Activated B cell treated with CpG ODN at 0.5 μM for 24 hours (primary cell): ENCODE results near the gene CDRT15. TPM values are rescaled to one million over a fixed set of nuclear protein-coding genes. Genes with fewer than 3 reads are reported as not detected.

Experiments used
- ATAC-seq: fragments of 200-7000 bp; cut with Tn5 transposase; one replicate; pipeline ENCODE4 v1.10.0; 2021; ENCODE audit warnings: low read depth, mild to moderate bottlenecking, moderate library complexity
- CTCF ChIA-PET: fragments of 350-600 bp; sonication (Branson Sonifier 250); formaldehyde crosslinking; loops from one replicate; lab custom pipeline; 2021; ENCODE audit warnings: antibody characterized with exemption; lab: Charles Lee
- POLR2A ChIA-PET: fragments of 350-600 bp; sonication (Branson Sonifier 250); formaldehyde crosslinking; loops from one replicate; lab custom pipeline; 2021; ENCODE audit warnings: antibody characterized with exemption; lab: Charles Lee
- DNase-seq: peaks from one replicate; pipeline ENCODE4 v3.0.0; 2022
- H3K27ac Mint-ChIP-seq: one replicate; pipeline ENCODE4 v1.8.0; 2020; ENCODE audit warnings: mixed read lengths
- H3K27me3 Mint-ChIP-seq: one replicate; pipeline ENCODE4 v1.8.0; 2021; ENCODE audit warnings: mixed read lengths
- H3K36me3 Mint-ChIP-seq: one replicate; pipeline ENCODE4 v1.8.0; 2021; ENCODE audit warnings: low read depth, mixed read lengths
- H3K4me1 Mint-ChIP-seq: one replicate; pipeline ENCODE4 v1.8.0; 2021; ENCODE audit warnings: mixed read lengths
- H3K4me3 Mint-ChIP-seq: one replicate; pipeline ENCODE4 v1.8.0; 2020; ENCODE audit warnings: mild to moderate bottlenecking, mixed read lengths
- H3K9me3 Mint-ChIP-seq: one replicate; pipeline ENCODE4 v1.8.0; 2020; ENCODE audit warnings: mixed read lengths
- CTCF ChIP-seq: fragments of 200-600 bp; IDR thresholded peaks from one replicate; pipeline ENCODE4 v1.8.0; 2022; ENCODE audit warnings: antibody characterized with exemption, mild to moderate bottlenecking
- intact Hi-C: fragments of 100-400 bp; cut with micrococcal nuclease; formaldehyde crosslinking; loops from one replicate; pipeline ENCODE4 v1.15.1; 2024
- total RNA-seq: library from RNA; stranded (reverse); gene quantifications from 2 replicates; pipeline ENCODE4 v1.2.3, GENCODE V29; 2022

The CDRT15 gene
- total RNA-seq, 1 donor from 2014 or later, result not detected

DNA sequence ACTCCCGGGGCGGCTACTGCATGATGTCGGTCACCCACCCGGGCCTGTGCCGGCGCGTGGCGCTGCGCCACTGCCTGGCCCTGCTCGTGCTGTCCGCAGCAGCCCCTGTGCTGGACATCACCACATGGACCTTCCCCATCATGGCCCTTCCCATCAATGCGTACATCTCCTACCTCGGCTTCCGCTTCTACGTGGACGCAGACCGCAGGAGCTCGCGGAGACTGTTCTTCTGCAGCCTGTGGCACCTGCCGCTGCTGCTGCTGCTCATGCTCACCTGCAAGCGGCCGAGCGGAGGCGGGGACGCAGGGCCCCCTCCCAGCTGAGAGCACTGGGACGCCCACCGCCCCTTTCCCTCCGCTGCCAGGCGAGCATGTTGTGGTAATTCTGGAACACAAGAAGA is 29.8 kb downstream of the CDRT15 start:
- CTCF ChIA-PET, result no interaction called here
- POLR2A ChIA-PET, result no interaction called here
- TF ChIP-seq CTCF, result no peak
- Mint-ChIP-seq H3K36me3 (peaks cover 87% of the 10 kb centered on the region), H3K27me3 (peaks cover 4% of the 10 kb centered on the region), H3K9me3 (peaks cover 9% of the 10 kb centered on the region), H3K4me1 (no peaks in the 10 kb centered on the region), H3K27ac (no peak overlapping the region), H3K4me3 (no peak overlapping the region)
- intact Hi-C loops, result no loop called here
- ATAC-seq (no peak), DNase-seq (no peak)

GRCh38 chr17:14205992-14206461 is 30.6 kb downstream of the CDRT15 start:
- no peak for ATAC-seq
- Mint-ChIP-seq H3K4me1 (no peaks in the 10 kb centered on the region), H3K27ac (no peak overlapping the region), H3K27me3 (peaks cover 4% of the 10 kb centered on the region), H3K36me3 (peaks cover 83% of the 10 kb centered on the region), H3K4me3 (no peak overlapping the region), H3K9me3 (peaks cover 3% of the 10 kb centered on the region)
- DNase-seq, result no peak
- no peak for TF ChIP-seq CTCF
- POLR2A ChIA-PET, result no interaction called here
- intact Hi-C loops, result no loop called here
- CTCF ChIA-PET, result no interaction called here

DNA sequence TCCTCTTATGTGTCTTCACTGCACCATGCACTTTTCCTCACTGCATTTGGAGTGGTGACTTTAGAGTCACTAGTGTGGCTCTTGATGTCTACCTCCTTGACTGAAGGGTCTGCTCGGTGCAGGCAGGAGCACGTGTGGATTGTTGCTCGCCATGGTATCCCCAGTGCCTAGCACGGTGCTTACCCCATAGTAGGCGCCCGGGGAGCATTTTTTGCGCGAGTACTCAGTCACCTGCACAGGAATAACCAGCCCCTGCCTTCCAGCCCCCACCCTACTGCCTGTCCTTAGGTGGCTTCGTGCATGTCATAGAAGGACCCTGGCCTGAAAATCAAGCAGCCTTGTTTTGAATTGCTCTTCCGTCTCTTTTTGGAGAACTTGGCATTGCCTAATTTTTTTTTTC is 31.3 kb downstream of the CDRT15 start:
- no peak overlapping the region for H3K27ac Mint-ChIP-seq

DNA sequence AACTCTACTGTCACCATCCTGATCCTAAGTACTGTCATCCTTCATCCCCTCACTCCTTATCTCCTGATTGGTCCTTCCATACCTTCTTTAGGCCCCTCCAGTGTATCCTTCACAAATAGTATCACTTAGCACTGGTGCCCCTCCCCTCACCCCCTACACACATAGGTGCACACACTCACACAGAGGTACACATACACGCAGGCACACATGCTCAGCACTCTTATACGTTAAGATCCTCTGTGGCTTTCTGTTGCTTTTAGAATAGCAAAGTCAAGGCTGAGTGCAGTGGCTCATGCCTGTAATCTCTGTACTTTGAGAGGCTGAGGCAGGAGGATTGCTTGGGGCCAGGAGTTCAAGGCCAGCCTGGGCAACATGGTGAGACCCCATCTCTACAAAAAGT is 32.1 kb downstream of the CDRT15 start:
- intact Hi-C loops, result no loop called here
- H3K4me3 Mint-ChIP-seq, result no peak overlapping the region
- DNase-seq (no peak), ATAC-seq (no peak)
- no peak overlapping the region for H3K27ac Mint-ChIP-seq
- H3K27me3 Mint-ChIP-seq, result peaks cover 4% of the 10 kb centered on the region
- H3K9me3 Mint-ChIP-seq, result no peaks in the 10 kb centered on the region
- no peaks in the 10 kb centered on the region for H3K4me1 Mint-ChIP-seq
- POLR2A ChIA-PET, result no interaction called here
- CTCF ChIA-PET, result no interaction called here
- no peak for TF ChIP-seq CTCF
- H3K36me3 Mint-ChIP-seq, result peaks cover 82% of the 10 kb centered on the region

More for the DNA sequence above, 31.3 kb downstream of the CDRT15 start:
- Mint-ChIP-seq H3K4me3 (no peak overlapping the region), H3K4me1 (no peaks in the 10 kb centered on the region), H3K36me3 (peaks cover 81% of the 10 kb centered on the region), H3K9me3 (no peaks in the 10 kb centered on the region), H3K27me3 (peaks cover 4% of the 10 kb centered on the region)
- intact Hi-C loops, result no loop called here
- CTCF ChIA-PET, result no interaction called here
- TF ChIP-seq CTCF, result no peak
- DNase-seq (no peak), ATAC-seq (no peak)
- POLR2A ChIA-PET, result no interaction called here

GRCh38 chr17:14204084-14204483 is 32.6 kb downstream of the CDRT15 start:
- Mint-ChIP-seq H3K27me3 (peaks cover 4% of the 10 kb centered on the region), H3K27ac (no peak overlapping the region), H3K9me3 (no peaks in the 10 kb centered on the region), H3K4me3 (no peak overlapping the region), H3K36me3 (peaks cover 81% of the 10 kb centered on the region), H3K4me1 (no peaks in the 10 kb centered on the region)
- CTCF ChIA-PET, result no interaction called here
- DNase-seq, result no peak
- TF ChIP-seq CTCF, result no peak
- POLR2A ChIA-PET, result no interaction called here
- no peak for ATAC-seq
- intact Hi-C loops, result no loop called here
